IPS-18c (cell line): ENCODE data around the gene IL1R2.

Experiments
- H3K4me3 ChIP-seq: 2 replicates; pipeline ENCODE4 v1.7.0; 2013; ENCODE audit warnings: low read depth, mild to moderate bottlenecking, low read length, moderate library complexity; ENCODE audit not compliant: insufficient read depth
- H3K9me3 ChIP-seq: one replicate; pipeline ENCODE4 v1.6.1; 2013; ENCODE audit warnings: mild to moderate bottlenecking, low read length, moderate library complexity; ENCODE audit not compliant: control insufficient read depth, insufficient read depth

The IL1R2 gene, protein sequence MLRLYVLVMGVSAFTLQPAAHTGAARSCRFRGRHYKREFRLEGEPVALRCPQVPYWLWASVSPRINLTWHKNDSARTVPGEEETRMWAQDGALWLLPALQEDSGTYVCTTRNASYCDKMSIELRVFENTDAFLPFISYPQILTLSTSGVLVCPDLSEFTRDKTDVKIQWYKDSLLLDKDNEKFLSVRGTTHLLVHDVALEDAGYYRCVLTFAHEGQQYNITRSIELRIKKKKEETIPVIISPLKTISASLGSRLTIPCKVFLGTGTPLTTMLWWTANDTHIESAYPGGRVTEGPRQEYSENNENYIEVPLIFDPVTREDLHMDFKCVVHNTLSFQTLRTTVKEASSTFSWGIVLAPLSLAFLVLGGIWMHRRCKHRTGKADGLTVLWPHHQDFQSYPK

DNA sequence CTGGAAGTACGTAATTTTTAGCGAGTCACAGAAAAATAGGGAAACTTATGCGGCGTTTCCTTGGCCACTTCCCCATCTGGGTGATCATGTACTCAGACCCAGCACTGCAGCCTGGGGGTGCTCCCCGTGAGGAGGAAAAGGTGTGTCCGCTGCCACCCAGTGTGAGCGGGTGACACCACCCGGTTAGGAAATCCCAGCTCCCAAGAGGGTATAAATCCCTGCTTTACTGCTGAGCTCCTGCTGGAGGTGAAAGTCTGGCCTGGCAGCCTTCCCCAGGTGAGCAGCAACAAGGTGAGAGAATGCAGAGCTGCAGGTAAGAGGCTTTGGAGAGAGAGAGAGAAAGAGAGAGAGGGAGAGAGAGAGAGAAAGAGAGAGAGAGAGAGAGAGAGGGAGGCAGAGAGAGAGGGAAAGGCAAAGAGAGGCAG, at the start of gene IL1R2:
Gene IL1R2 (plus strand): TSS at position 240 of the 425 bp plus-strand sequence. CDS start 16,616 bp downstream, outside the sequence.
- Histone ChIP-seq H3K4me3 (no peak within 1 kb of the TSS), H3K9me3 (no peaks in the 10 kb centered on the region)

DNA sequence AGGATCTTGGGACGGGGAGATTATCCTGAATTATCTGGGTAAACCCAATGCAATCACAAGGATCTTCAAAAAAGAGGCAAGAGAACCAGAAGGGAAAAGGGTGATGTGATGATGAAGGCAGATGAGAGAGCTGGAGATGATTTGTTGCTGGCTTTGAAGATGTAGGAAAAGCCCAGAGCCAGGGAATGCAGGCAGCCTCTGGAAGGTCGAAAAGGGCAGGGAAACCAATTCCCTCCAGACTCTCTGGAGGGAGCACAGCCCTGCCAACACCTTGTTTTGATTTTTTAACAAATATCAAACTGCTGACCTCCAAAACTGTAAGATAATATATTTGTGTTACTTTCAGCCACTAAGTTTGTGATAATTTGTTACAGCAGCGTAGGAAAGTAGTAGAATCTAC, 48.9 kb upstream of the IL1R2 start:
- Histone ChIP-seq H3K9me3 (no peaks in the 10 kb centered on the region), H3K4me3 (no peak overlapping the region)

DNA sequence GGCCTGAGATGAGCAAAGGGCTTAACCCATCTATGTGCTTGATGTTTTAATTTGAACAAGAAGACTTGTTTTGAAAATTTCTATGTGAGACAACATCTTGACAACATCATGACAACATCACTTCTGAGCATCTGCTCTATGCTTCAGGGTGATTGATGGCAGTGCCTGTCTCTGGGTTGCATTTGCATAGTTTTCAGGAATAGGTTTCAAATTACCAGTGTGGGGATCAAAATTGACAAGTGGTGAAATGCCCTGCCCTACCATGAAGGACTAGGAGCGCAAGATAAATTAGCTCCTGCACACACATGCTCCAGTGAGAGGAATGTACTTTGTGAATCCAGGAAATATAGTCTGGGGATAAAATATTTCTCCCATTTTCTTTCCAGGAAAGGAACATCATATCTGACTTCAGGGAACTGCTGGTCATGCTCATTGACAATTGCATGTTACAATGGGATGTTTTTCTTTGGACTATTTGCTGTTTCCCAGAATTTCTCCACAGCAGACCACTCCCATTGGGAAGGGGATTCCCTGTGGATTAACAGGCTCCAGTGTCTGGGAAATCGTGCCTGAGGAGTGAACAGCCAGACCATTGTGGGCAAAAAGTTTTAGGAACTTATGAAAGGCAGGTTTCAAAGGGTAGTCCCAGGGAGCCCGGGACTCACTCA, 45.3 kb upstream of the IL1R2 start:
- Histone ChIP-seq H3K9me3 (peaks cover 2% of the 10 kb centered on the region), H3K4me3 (no peak overlapping the region)

DNA sequence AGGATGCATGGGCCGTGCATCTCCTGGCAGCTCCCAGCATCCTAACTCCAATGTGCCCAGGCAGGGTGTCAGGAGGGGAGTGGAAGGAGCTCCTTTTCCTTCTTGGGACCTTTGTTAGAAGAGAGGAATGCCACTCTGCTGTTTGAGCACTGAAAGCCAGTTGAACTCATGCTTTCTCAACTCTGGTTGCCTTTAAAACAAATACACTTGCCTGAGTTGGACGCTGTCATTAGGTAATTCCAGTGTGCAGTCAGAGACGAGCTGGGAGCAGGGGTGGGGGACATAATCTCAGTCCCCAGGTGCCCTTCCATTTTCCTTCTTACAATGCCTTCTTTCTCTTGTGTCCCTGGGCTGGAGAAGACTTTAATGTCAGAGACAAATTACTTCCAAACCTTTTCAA, 44.4 kb upstream of the IL1R2 start:
- Histone ChIP-seq H3K9me3 (peaks cover 2% of the 10 kb centered on the region), H3K4me3 (no peak overlapping the region)

DNA sequence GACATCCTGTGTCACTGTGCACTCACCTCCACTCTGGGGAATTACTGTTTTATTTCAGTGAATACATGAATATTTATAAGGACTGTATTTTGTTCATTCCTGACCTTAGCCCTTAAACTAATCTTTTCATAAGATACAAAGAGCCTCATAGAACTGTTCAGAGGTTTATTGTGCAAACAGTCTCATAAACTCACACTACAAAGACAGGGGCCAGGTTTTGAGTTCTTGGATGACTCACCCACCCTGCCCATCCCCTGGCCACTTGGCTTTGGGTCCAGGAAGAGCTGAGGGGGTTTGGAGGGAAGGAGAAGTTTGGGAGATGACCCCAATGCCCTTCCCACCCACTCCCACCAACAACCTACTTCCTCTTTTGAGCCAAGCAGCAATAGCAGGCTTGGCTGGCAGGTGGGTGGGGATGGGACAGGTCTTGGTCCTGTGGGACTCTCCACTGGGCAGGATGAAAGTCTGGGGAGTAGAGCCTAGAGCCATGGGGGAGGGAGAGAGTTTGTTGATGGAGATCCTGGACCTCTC, 43.1 kb upstream of the IL1R2 start:
- Histone ChIP-seq H3K9me3 (peaks cover 2% of the 10 kb centered on the region), H3K4me3 (no peak overlapping the region; the same call in 1 of the 2 replicates)

DNA sequence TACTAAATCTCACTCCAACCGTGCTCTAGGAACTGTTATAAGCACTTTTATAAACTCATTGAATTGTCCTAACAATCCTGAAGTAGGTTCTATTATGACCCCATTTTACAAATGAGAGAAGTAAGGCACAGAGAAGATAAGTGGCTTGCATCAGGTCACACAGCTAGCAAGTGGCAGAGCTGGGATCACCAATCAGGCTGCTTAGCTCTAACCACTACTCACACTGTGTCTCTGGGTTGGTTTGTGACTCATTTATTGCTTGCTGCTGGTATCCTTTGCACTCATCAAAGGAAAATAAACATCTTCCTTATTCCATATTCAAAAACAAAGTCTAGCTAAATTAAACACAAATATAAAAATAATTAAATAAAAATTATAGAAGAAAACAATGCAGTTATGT, 42.5 kb upstream of the IL1R2 start:
- Histone ChIP-seq H3K9me3 (peaks cover 2% of the 10 kb centered on the region), H3K4me3 (no peak overlapping the region)

DNA sequence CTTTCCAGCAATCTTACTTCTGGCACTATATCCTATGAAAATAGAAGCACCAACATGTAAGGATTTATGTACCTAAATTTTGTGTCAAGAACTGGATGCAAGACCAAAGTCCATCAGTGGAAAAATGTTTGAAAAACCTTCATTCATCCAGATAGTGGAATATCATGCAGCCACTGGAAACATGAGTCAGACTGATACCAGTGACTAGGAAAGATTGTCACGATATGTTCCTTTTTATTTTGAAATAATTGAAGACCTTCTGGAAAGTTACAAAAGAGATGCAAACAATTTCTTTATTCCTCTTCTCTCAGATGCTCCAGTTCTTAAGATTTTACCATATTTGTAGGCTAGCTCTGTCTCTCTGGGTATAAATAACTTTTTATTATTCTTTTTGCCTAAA, 40.5 kb upstream of the IL1R2 start:
- H3K4me3 ChIP-seq: no peak overlapping the region
- H3K9me3 ChIP-seq: peaks cover 2% of the 10 kb centered on the region

DNA sequence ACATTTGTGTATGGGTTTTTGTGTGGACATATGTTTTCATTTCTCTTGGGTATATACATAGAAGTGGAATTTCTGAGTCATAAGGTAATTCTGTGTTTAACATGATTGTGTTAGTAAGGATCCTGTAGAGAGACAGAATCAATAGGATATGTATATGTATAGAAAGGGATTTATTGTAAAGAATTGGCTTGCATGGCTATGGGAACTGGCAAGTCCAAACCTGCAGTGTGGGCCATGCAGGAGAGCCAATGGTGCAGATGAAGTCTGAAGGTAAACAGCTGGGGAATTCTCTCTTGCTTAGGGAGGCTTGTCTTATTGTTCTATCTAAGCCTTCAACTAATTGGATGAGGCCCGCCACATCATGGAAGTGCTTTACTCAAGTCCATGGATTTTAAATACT, 39.2 kb upstream of the IL1R2 start:
- no peak overlapping the region for H3K4me3 ChIP-seq

DNA sequence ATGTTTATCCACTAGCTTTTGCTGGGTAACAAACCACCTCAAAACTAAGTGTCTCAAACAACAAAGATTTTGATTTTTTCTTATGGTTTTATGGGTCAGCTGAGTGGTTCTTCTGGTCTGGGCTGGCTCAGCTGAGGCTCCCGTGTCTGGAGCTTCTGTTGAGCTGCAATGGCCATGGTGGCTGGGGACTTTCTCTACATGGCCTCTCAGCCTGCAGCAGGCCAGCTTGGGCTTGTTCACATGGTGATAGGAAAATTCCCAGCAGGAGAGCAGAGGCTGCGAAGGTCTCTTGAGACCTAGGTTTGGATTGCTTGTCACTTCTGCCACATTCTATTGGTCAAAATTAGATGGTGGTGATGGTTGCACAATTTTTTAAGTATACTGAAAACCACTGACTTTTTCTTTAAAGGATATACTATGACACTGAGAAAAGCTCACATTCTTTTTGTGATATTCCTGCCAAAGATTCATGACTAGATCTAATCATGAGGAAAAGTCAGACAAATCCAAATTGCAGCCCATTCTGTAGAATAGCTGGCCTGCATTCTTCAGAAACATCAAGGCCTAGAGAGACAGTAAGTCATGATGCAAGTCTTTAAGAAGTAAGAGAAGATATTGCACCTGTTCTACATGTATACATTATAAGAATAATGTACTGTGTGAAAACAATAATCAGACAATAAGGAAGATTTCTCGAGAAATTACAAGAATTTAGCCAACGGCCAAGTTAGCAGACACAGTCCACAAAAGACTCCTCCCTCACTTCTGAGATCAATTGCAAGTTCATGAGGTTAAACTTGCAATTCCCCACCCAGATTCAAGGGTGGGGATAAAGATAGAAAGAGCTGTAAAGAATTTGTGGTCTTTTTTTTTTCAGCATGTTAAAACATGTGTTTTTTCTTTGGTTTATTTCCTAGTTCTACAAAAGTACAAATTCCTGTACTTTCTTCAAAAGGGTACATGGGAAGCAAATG, 35.0 kb upstream of the IL1R2 start:
- Histone ChIP-seq H3K9me3 (no peaks in the 10 kb centered on the region), H3K4me3 (no peak overlapping the region)

More for the DNA sequence above, 39.2 kb upstream of the IL1R2 start:
- peaks cover 2% of the 10 kb centered on the region for H3K9me3 ChIP-seq

DNA sequence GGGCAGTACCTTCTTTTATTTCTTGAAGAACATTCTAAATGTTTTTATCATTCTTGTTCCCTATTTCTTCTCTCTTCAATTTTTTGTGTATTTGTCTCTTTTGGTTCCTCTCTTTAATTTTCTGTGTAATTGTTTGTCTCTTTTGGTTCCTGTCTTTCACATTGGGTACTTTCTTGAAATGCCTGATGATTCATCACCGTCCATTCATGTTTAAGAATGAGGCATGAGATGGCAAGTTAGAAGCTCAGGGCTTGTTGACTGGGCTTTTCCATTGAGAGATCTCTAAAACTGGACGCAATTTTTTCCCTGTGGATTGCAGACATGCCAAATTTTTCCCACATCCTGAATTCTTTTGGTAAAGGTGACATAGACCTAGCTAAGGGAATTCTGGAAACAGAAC, 33.7 kb upstream of the IL1R2 start:
- H3K4me3 ChIP-seq: no peak overlapping the region
- no peaks in the 10 kb centered on the region for H3K9me3 ChIP-seq

DNA sequence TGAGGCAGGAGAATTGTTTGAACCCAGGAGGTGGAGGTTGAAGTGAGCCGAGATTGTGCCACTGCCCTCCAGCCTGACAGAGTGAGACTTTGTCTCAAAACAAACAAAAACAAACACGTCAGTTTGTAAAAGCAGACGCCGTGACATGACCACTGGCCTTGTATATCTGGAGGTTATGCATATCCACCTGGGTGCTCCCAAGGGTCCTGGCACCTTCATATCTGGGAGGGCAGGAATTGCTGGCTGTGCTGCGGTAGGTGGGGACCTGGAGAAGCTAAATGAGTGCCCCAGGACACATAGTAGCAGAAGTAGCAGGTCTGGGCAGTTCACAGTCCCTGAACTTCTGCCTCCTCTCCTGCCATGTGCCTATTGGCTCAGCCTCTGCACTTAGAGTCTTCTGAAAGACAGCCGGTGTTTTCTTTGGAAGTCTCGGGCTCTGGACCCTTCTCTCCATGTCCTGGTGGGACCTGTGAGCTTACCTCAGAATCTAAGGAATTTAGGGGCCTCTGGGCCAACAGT, 30.9 kb upstream of the IL1R2 start:
- H3K4me3 ChIP-seq: no peak overlapping the region
- H3K9me3 ChIP-seq: no peaks in the 10 kb centered on the region

DNA sequence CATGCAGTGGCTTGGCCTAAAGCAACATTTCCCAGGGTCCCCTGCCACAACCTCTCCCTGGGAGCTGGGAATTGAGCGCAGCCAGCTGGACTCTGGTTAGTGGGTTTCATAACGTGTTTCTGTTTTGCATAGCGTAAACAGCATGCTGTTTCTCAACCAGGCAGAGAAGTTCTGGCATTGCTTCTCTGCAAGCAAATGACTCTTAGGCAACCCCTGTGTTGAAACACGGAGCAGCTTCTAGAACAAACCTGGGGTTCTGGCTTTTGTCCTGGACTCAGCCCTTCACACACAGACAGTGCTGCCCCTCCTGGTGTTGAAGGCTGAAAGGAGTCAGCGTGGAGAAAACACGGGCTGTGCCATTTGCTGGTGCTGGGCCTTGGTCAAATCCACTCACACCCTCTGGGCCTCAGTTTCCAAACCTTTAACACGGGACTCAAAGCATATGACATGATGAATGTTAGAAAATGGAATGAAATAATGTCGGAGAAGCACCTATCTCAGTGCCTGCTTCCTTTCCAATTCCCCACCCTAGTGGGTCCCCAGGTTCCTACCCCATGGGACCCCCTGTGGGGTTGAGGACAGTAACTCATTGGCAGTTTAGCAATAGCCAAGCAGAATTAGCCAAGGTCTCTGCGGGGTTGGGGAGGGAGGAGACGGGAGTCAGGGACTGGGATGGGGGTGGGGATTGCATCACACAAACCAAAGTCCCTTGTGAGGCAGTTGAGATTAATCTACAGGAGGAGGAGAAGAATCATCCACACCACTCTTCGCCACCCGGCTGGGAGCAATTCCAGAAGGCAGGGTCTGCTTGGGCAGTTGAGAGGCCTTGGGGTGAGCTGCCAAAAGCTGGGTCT, 30.2 kb upstream of the IL1R2 start:
- no peaks in the 10 kb centered on the region for H3K9me3 ChIP-seq
- no peak overlapping the region for H3K4me3 ChIP-seq

DNA sequence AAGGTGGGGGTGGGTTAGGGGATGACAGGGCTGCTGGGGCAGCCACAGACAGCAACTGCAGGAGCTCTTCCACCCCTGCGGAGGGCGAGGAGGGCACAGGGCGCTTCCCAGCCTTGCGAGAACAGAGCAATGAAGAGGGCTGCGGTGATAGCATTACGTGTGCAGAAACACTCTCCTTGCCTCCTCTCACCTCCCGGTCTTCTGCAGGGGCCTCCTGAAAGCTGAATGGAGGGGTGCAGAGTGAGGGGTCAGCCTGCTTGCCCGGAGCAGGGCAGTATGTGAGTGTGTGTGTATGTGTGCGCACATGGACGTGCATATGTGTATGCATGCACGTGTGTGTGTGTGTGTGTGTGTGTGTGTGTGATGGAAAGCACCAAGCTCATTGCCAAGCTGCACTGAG, 29.5 kb upstream of the IL1R2 start:
- Histone ChIP-seq H3K4me3 (no peak overlapping the region), H3K9me3 (no peaks in the 10 kb centered on the region)

DNA sequence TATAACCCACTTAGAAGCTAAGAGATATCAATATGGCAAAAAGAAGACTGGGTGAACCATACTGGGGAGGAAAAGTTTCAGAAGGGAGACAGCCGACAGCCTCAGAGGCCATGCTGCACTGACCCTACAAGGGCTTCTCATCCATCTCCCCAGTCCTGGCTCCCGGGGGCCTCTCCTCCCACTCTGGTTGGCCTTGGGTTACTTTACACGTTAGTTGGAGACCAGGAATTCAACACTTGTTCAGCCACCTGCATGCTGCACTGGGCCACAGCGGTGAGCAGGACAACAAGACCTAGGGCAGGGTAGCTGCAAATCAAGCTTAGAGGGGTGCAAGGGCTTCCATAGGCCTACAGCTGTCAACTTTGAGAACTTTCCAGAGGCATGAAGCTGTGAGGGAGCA, 28.6 kb upstream of the IL1R2 start:
- no peak overlapping the region for H3K4me3 ChIP-seq
- no peaks in the 10 kb centered on the region for H3K9me3 ChIP-seq

DNA sequence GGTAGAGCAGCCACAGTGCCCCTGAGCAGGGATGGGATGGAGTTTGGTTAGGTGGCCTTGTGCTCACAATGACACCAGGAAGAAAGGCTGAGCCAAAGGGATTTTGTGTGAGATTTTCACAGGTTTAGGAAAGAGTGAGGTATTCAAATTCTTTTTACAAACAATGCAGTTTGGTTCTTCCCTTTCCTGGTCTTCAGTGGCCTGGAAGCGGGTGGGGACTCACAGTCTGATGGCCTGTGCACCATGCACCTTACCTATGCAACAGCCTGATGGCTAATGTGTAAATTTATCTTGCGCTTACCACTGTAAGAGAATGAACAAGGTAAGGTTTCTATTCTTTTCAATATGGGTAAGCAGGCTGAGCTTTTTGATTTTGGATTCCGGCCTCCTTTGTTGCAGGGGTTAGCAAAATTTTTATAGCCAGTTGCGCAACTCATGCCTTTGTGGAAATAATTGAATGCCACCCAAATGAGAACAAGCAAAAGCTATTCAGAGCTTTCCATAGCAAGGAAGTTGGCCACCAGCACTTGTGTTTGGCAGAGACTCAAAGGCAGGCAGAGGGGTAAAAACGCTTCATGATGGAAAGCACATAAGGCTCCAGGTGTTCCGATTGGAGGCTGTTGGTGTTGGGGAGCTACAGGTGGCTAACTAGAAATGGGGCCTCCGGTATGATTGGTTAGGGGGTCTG, 23.8 kb upstream of the IL1R2 start:
- H3K9me3 ChIP-seq: peaks cover 6% of the 10 kb centered on the region
- H3K4me3 ChIP-seq: no peak overlapping the region; the same call in 1 of the 2 replicates

DNA sequence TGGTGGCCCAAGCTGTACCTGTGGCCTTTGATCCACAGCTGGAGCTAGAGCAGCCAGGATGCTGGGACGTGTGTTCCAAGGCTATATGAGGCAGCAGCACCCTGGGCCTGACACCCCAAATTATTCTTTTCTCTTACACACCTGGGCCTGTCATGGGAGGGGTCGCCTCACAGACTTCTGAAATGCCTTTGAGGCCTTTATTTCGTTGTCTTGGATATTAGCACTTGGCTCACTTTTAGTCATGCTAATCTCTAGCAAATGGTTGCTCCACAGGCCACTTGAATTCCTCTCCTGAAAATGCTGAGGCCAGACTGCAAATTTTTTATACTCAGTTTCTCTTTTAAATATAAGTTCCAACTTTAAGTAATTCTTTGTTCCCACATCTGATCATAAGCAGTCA, 22.0 kb upstream of the IL1R2 start:
- Histone ChIP-seq H3K4me3 (no peak overlapping the region), H3K9me3 (peaks cover 6% of the 10 kb centered on the region)
